Measurements from ENCODE around the gene RIC3.

The RIC3 gene

GRCh38 chr11:8168485-8169257, at the start of gene RIC3:
TSS of gene RIC3 (minus strand) at chr11:8169025. CDS start at chr11:8168989, 36 bp downstream.
- FAIRE-seq (no peak), DNase-seq (ENCODE audit: insufficient read length, low spot score) (no peak)
- TF ChIP-seq POLR2A (IDR thresholded peaks at IDR 0.05; ENCODE audit: low read depth, low read length) = no peak

- DNase-seq (ENCODE audit: insufficient read length, low spot score) (no peak), FAIRE-seq (no peak)
- TF ChIP-seq POLR2A (IDR thresholded peaks at IDR 0.05; ENCODE audit: low read depth, low read length) = no peak
Measured at GRCh38 chr11:8218409-8218808, 49.6 kb upstream of the RIC3 start.

GRCh38 chr11:8217926-8218325, 49.1 kb upstream of the RIC3 start:
- FAIRE-seq = no peak
- no peak for DNase-seq (ENCODE audit: insufficient read length, low spot score)
- TF ChIP-seq POLR2A (IDR thresholded peaks at IDR 0.05; ENCODE audit: low read depth, low read length) = no peak

GRCh38 chr11:8217136-8217535, 48.3 kb upstream of the RIC3 start:
- FAIRE-seq = no peak
- no peak for DNase-seq (ENCODE audit: insufficient read length, low spot score)
- TF ChIP-seq POLR2A (IDR thresholded peaks at IDR 0.05; ENCODE audit: low read depth, low read length) = no peak

GRCh38 chr11:8213376-8213775, 44.6 kb upstream of the RIC3 start:
- no peak for TF ChIP-seq POLR2A (IDR thresholded peaks at IDR 0.05; ENCODE audit: low read depth, low read length)
- DNase-seq (ENCODE audit: insufficient read length, low spot score) (no peak), FAIRE-seq (no peak)

- DNase-seq (ENCODE audit: insufficient read length, low spot score) (no peak), FAIRE-seq (no peak)
- TF ChIP-seq POLR2A (IDR thresholded peaks at IDR 0.05; ENCODE audit: low read depth, low read length) = no peak
Measured at GRCh38 chr11:8209208-8209807, 40.5 kb upstream of the RIC3 start.

GRCh38 chr11:8207080-8208000, 38.5 kb upstream of the RIC3 start:
- FAIRE-seq (no peak), DNase-seq (ENCODE audit: insufficient read length, low spot score) (no peak)
- TF ChIP-seq POLR2A (IDR thresholded peaks at IDR 0.05; ENCODE audit: low read depth, low read length) = no peak

- DNase-seq (ENCODE audit: insufficient read length, low spot score) = no peak
- no peak for FAIRE-seq
- TF ChIP-seq POLR2A (IDR thresholded peaks at IDR 0.05; ENCODE audit: low read depth, low read length) = no peak
Measured at GRCh38 chr11:8206251-8207079, 37.6 kb upstream of the RIC3 start.

GRCh38 chr11:8205566-8205965, 36.7 kb upstream of the RIC3 start:
- TF ChIP-seq POLR2A (IDR thresholded peaks at IDR 0.05; ENCODE audit: low read depth, low read length) = no peak
- FAIRE-seq (no peak), DNase-seq (ENCODE audit: insufficient read length, low spot score) (no peak)

GRCh38 chr11:8204596-8204995, 35.8 kb upstream of the RIC3 start:
- no peak for TF ChIP-seq POLR2A (IDR thresholded peaks at IDR 0.05; ENCODE audit: low read depth, low read length)
- FAIRE-seq (no peak), DNase-seq (ENCODE audit: insufficient read length, low spot score) (no peak)

GRCh38 chr11:8204025-8204424, 35.2 kb upstream of the RIC3 start:
- FAIRE-seq = no peak
- TF ChIP-seq POLR2A (IDR thresholded peaks at IDR 0.05; ENCODE audit: low read depth, low read length) = no peak
- DNase-seq (ENCODE audit: insufficient read length, low spot score) = no peak

- TF ChIP-seq POLR2A (IDR thresholded peaks at IDR 0.05; ENCODE audit: low read depth, low read length) = no peak
- DNase-seq (ENCODE audit: insufficient read length, low spot score) (no peak), FAIRE-seq (no peak)
Measured at GRCh38 chr11:8203414-8203715, 34.5 kb upstream of the RIC3 start.

- FAIRE-seq (no peak), DNase-seq (ENCODE audit: insufficient read length, low spot score) (no peak)
- no peak for TF ChIP-seq POLR2A (IDR thresholded peaks at IDR 0.05; ENCODE audit: low read depth, low read length)
Measured at GRCh38 chr11:8202516-8203413, 33.9 kb upstream of the RIC3 start.
